Peyer's patch (tissue), 4 donors: ENCODE data around the gene CHCHD1.

Source experiments
- POLR2A ChIP-seq, 2 donors: fragments of 450-650 bp; IDR thresholded peaks; one replicate each; pipeline ENCODE4 v1.5.1; 2017; ENCODE audit warnings: antibody characterized with exemption in 2 of 2, mild to moderate bottlenecking in 2 of 2, moderate library complexity in 2 of 2
- TF ChIP-seq, protein P1 (sequence below), 6 experiments: fragments of 450-650 bp in 4 of 6; fragments of 200-600 bp in 2 of 6; sonication (generic) in 1 of 6; IDR thresholded peaks; one replicate each; pipeline ENCODE4 v1.5.1; 2017 to 2019; ENCODE audit warnings: antibody characterized with exemption in 6 of 6, mild to moderate bottlenecking in 3 of 6, moderate library complexity in 1 of 6

DNA sequence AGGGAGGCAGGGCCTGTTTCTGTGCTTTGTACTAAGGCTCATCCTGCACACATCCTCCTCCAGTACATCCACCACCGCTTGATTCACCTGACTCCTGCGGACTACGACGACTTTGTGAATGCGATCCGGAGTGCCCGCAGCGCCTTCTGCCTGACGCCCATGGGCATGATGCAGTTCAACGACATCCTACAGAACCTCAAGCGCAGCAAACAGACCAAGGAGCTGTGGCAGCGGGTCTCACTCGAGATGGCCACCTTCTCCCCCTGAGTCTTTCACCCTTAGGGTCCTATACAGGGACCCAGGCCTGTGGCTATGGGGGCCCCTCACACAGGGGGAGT lies 19.4 kb downstream of the CHCHD1 start:
- TF ChIP-seq, protein P1, sequence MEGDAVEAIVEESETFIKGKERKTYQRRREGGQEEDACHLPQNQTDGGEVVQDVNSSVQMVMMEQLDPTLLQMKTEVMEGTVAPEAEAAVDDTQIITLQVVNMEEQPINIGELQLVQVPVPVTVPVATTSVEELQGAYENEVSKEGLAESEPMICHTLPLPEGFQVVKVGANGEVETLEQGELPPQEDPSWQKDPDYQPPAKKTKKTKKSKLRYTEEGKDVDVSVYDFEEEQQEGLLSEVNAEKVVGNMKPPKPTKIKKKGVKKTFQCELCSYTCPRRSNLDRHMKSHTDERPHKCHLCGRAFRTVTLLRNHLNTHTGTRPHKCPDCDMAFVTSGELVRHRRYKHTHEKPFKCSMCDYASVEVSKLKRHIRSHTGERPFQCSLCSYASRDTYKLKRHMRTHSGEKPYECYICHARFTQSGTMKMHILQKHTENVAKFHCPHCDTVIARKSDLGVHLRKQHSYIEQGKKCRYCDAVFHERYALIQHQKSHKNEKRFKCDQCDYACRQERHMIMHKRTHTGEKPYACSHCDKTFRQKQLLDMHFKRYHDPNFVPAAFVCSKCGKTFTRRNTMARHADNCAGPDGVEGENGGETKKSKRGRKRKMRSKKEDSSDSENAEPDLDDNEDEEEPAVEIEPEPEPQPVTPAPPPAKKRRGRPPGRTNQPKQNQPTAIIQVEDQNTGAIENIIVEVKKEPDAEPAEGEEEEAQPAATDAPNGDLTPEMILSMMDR (IDR thresholded peaks at IDR 0.05): no peak
- TF ChIP-seq POLR2A (IDR thresholded peaks at IDR 0.05): no peak
